ENCODE measurements around the gene DBNDD2.

Gene DBNDD2

GRCh38 chr20:45449528-45449927 lies 41.4 kb downstream of the DBNDD2 start:
- no peak for DNase-seq (ENCODE audit: low read depth in 2 of 2)

- no peak for DNase-seq (ENCODE audit: low read depth in 2 of 2)
These were observed 42.2 kb downstream of the DBNDD2 start for GRCh38 chr20:45450097-45450818.

- no peak for DNase-seq (ENCODE audit: low read depth in 2 of 2)
These were observed 44.1 kb downstream of the DBNDD2 start for GRCh38 chr20:45452238-45452637.

GRCh38 chr20:45452772-45453691 lies 44.9 kb downstream of the DBNDD2 start:
- DNase-seq (ENCODE audit: low read depth in 2 of 2), result no peak

- peak in 1 of 2 donors; percentile 48 for DNase-seq (ENCODE audit: low read depth in 2 of 2)
These were observed 48.5 kb downstream of the DBNDD2 start for GRCh38 chr20:45456632-45457031.

- DNase-seq (ENCODE audit: low read depth in 2 of 2), result no peak
These were observed 51.5 kb downstream of the DBNDD2 start for GRCh38 chr20:45459606-45460005.

Measured in stimulated activated CD4-positive, alpha-beta T cell treated with anti-CD3 and anti-CD28 coated beads, Interleukin-15, amount 100 ng/mL, for 48 hours (primary cell).